NCI-H1694 (cell line): ENCODE results near the gene PPFIA1.
"Not testable (repeated sequence)": the region's sequence is repeated elsewhere in the genome, so short reads cannot be mapped to it uniquely, and the experiment has no call there.

ENCODE experiments used
- DNase-seq: peaks from one replicate; lab custom pipeline; 2025; lab: John Stamatoyannopoulos, UW

Gene PPFIA1

GRCh38 chr11:70397336-70397982 lies 127.0 kb downstream of the PPFIA1 start:
- DNase-seq: no peak

GRCh38 chr11:70397983-70398833 lies 127.7 kb downstream of the PPFIA1 start, which contains the start of gene CTTN:
Gene CTTN (plus strand): TSS chr11:70398529. CDS start chr11:70407298, 8,769 bp downstream.
- DNase-seq: peak; percentile 18

DNA sequence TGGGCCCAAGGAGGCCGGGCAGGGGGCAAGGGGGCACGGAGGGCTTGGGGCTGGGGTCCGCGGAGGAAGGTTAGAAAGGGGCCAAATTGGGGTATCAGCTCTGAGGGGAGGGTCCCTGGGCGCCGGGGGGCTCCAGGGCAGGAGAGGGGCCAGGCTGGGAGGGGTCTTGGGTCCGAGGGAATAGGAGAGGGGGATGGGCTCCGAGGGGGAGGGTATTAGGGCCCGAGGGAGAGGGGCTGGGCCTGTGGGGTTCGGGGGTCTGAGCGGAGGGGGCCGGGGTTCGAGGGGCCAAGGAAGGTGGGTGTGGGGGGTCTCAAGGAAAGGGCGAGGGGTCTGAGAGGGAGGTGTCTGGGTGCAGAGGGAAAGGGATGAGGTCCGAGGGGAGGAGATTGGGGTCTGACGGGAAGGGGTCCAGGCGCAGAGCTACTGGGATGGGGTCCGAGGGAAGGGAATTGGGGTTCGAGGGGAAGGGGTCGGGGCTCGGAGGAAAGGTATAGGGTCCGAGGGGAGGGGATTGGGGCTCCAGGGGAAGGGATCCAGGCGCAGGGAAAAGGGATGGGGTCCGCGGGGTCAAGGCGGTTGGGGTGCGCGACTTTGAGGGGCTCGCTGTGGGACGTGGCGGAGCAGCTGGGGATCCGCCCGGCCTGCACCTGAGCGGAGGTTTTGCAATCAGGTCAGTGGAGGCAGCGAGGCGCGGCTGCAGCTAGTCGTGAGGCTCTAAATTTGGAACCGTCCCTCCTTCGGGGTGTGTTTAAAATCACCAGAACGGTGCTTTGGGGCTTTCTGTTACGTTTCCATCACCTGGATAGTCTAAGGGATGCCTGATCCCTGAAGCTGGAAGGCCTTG lies 128.6 kb downstream of the PPFIA1 start:
- DNase-seq: no peak

DNA sequence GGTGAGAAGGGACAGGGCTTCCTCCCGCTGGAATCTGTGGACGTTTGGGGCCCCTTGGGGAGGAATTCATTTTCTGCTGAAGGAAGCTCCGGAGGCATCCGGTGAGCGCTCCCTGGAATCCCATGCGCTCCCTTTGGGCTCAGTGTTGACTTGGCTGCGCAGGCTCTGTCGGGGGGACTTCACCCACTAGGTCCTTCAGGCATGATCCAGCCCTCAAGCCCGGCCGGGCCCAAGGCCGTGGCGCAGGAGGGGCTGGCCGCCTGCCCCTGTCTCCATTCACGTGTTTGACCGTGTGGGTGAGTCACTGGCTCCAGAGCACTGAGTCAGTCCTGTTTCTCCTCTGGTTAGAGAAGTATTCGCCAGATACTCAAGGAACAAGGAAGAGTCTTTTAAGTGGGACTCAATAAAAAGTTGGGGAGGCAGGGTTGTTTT lies 129.2 kb downstream of the PPFIA1 start:
- DNase-seq: no peak

DNA sequence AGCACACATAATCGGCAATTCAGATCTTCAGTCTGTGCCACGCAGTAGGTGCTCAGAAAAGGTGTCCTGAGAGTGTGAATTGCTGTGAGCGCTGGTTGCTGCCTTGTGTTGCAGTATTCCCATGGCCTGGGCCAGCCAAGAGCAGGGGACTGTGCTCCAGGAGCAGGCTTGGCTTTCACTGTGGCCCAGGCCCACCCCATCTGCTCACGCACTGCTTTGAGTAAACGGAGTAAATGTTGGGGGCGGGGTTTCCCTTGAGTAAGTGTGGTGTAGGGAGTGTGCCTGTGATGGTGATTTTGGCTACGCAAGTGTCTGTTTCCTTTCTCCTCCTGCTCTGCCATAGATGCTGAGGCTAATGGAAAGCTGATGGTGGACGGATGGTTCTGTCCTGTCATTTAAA lies 130.2 kb downstream of the PPFIA1 start:
- no peak for DNase-seq

DNA sequence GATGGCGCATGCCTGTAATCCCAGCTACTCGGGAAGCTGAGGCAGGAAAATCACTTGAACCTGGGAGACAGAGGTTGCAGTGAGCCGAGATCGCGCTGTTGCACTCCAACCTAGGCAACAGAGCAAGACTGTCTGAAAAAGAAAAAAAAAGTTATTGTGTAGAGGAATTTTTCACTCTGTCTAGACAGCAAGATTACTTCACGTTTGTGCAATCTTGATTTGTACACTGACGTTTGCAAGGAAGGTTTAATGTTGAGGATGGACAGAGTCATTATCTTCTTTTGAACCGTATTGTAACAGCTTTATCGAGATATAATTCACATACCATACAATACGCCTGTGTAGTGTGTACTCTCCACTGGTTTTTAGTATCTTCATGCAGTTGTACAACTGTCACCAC lies 131.5 kb downstream of the PPFIA1 start:
- no peak for DNase-seq

DNA sequence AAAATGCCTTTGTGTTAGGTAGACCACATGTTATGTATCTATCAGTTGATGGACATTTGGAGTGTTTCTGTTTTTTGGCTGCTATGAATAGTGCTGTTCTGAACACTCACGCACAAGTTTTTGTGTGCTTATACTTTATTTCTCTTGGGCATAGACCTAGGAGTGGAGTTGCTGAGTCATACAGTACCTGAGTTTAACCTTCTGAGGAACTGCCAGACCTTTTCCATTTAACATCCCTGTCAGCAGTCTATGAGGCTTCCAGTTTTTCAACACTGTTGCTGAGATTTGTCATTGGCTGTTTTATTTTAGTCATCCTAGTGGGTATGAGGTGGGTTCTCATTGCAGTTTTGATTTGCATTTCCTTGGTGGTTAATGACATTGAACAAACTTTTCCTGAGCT lies 132.2 kb downstream of the PPFIA1 start:
- DNase-seq: no peak

- DNase-seq: no peak
These were observed 133.8 kb downstream of the PPFIA1 start for GRCh38 chr11:70404244-70404643.

- no peak for DNase-seq
These were observed 135.3 kb downstream of the PPFIA1 start for GRCh38 chr11:70405679-70406395.

DNA sequence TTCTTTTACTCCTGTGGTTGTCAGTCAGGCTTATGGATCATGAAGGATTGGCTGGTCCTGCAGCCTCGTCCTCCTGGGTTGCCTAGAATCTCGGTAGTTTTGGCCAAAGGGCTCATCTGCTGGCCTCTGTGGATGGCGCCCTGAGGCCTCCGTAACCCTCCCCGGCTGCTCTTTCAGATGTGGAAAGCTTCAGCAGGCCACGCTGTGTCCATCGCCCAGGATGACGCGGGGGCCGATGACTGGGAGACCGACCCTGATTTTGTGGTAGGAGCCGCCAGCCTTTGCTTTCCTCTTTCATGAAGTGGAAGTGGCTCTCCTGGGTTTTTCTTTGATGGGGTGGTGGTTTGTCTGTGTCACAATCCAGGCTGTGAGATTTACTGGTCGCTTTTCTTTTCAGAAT lies 136.6 kb downstream of the PPFIA1 start:
- DNase-seq: no peak

GRCh38 chr11:70407814-70408213 lies 137.3 kb downstream of the PPFIA1 start:
- no peak for DNase-seq

DNA sequence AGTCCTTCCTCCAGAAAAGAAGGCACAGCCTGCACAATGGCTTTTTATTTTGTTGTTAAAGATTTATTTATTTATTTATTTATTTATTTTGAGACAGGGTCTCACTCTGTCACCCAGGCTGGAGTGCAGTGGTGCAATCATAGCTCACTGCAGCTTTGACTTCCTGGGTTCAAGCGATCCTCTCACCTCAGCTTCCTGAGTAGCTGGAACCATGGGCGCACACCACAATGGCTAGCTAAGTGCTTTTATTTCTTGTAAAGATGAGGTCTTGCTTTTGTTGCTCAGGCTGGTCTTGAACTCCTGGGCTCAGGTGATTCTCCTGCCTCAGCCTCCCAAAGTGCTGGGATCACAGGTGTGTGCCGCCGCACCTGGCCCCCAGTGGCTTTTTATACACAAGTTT lies 137.8 kb downstream of the PPFIA1 start:
- not testable (repeated sequence) for DNase-seq

DNA sequence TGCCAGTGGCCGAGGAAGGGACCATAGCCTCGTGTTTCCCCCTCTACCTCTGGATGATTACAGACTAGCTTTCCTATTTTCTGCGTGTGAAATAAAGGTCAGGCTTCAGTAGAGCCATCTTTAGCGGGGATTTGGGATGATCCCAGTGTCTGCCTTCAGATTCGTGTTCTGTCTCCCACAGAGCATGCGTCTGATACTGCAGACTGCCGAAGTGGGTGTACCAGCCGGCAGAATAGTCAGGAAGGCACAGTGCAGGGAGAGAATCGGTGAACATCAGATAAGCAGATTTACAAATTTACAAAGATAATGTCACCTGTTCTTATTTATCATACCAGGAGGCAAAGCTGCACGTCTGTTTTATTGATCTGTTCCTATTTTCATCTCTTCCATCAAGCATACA lies 138.9 kb downstream of the PPFIA1 start:
- no peak for DNase-seq

DNA sequence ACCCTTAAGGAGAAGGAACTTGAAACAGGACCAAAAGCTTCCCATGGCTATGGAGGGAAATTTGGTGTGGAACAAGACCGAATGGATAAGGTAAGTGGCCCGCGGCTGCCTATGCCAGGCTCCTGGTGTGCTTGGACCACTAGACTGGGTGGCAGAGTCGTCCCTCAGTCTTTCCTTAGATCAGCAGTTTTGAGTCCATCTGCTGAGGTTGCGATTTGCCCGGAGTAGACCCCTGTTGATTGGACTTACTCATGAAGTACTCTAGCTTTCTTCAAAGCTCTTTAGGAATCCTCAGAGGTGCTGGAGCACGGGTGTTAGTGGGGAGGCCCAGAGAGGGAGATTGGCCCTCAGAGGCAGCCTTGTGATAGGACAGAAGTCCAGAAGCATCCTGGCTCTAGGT lies 139.4 kb downstream of the PPFIA1 start:
- no peak for DNase-seq

- no peak for DNase-seq
These were observed 140.1 kb downstream of the PPFIA1 start for GRCh38 chr11:70410276-70411205.

GRCh38 chr11:70411713-70412452 lies 141.4 kb downstream of the PPFIA1 start:
- DNase-seq: no peak

DNA sequence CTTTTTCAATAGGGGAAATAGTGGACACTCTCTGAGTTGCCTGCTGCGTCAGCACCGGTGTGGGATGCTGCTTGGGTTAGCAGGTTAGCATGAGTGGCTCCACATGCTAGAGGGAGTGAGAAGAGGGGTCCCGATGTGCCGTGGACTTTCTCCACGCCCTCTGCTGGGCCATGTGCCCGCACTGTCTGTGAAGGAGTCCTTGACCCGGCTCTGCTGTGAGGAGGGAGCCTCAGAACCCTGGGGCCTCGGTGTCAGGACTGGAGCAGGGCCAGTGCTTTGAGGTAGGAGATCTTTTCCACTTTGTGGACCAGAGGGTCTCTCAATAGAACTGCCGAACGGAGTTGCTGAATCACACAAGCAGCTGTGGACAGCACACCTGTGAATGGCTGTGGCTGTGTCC lies 142.7 kb downstream of the PPFIA1 start:
- no peak for DNase-seq

DNA sequence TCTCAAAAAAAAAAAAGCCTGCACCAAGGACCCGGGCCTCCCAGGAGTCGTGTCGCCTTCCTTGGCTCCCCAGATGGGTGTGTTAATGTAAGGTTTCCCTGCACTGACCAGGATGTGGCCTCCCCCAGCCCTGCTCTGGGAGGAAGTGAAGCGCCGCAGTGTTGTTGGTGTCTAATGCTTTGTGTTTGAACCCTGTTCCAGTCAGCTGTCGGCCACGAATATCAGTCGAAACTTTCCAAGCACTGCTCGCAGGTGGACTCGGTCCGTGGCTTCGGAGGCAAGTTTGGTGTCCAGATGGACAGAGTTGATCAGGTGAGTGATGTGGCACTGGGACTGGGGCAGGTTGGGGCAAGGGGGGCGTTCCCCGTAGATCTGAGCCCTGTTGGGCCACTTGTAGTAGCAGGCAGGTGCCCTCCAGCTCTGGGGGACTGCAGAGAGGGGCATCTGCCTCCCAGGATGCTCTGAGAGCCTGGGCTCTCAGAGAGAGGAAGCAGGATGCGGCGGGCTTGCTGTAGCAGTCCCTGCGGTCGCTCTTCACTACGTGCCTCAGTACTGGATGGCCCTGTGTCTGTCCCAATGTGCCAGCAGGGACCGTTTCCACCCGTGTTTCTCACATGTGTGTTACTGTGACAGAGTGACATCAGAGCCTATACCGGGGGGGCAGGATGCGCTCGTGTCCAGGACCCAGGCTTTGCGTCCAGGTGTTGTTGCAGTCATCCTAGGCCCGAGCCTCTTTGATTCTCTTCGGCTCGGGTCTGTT lies 144.0 kb downstream of the PPFIA1 start:
- DNase-seq: no peak

GRCh38 chr11:70415191-70415590 lies 144.7 kb downstream of the PPFIA1 start:
- no peak for DNase-seq
